Activated CD8-positive, alpha-beta memory T cell treated with anti-CD3 and anti-CD28 coated beads, Interleukin-2, amount 50 U/mL, for 24 hours (primary cell): ENCODE data around the gene USP31.
"Not testable (repeated sequence)": the region's sequence is repeated elsewhere in the genome, so short reads cannot be mapped to it uniquely, and the experiment has no call there.

Source experiments
- DNase-seq: peaks from one replicate; pipeline ENCODE4 v3.0.0-alpha.2; 2020; ENCODE audit errors: extremely low read depth

USP31 gene

GRCh38 chr16:23131931-23132621 is 17.2 kb downstream of the USP31 start:
- no peak for DNase-seq

- DNase-seq: no peak
Measured at GRCh38 chr16:23131436-23131835, 17.8 kb downstream of the USP31 start.

- no peak for DNase-seq
Measured at GRCh38 chr16:23131036-23131435, 18.2 kb downstream of the USP31 start.

- DNase-seq: no peak
Measured at GRCh38 chr16:23129686-23130085, 19.6 kb downstream of the USP31 start.

GRCh38 chr16:23128056-23128455 is 21.2 kb downstream of the USP31 start:
- no peak for DNase-seq

- DNase-seq: no peak
Measured at GRCh38 chr16:23125277-23125676, 24.0 kb downstream of the USP31 start.

GRCh38 chr16:23124315-23124714 is 24.9 kb downstream of the USP31 start:
- no peak for DNase-seq

- DNase-seq: no peak
Measured at GRCh38 chr16:23122144-23122543, 27.1 kb downstream of the USP31 start.

GRCh38 chr16:23121024-23121423 is 28.2 kb downstream of the USP31 start:
- DNase-seq: no peak

- DNase-seq: no peak
Measured at GRCh38 chr16:23120562-23120961, 28.7 kb downstream of the USP31 start.

- no peak for DNase-seq
Measured at GRCh38 chr16:23119570-23119969, 29.7 kb downstream of the USP31 start.

GRCh38 chr16:23114131-23114904 is 34.9 kb downstream of the USP31 start:
- no peak for DNase-seq

- DNase-seq: no peak
Measured at GRCh38 chr16:23113185-23113584, 36.1 kb downstream of the USP31 start.

GRCh38 chr16:23110257-23110899 is 38.9 kb downstream of the USP31 start:
- no peak for DNase-seq

- no peak for DNase-seq
Measured at GRCh38 chr16:23107936-23108335, 41.3 kb downstream of the USP31 start.

- DNase-seq: no peak
Measured at GRCh38 chr16:23107117-23107516, 42.1 kb downstream of the USP31 start.

- DNase-seq: no peak
Measured at GRCh38 chr16:23105309-23105708, 43.9 kb downstream of the USP31 start.

- no peak for DNase-seq
Measured at GRCh38 chr16:23104032-23104955, 45.0 kb downstream of the USP31 start.

- no peak for DNase-seq
Measured at GRCh38 chr16:23103603-23104002, 45.6 kb downstream of the USP31 start.

- DNase-seq: no peak
Measured at GRCh38 chr16:23101012-23101550, 48.2 kb downstream of the USP31 start.

GRCh38 chr16:23096450-23096849 is 52.8 kb downstream of the USP31 start:
- DNase-seq: not testable (repeated sequence)
